GM19240 (cell line): ENCODE results near the gene GATC.
"Not testable (repeated sequence)": the region's sequence is repeated elsewhere in the genome, so short reads cannot be mapped to it uniquely, and the experiment has no call there.

Experiments used
- DNase-seq: peaks from one replicate; pipeline ENCODE4 v3.0.0; 2011; ENCODE audit warnings: low spot score; ENCODE audit not compliant: insufficient read length

Gene GATC

GRCh38 chr12:120469450-120470149 lies 23.4 kb downstream of the GATC start, which contains the start of gene SRSF9:
Gene SRSF9 (minus strand): TSS chr12:120469748. CDS start chr12:120469609, 139 bp downstream.
- peak; percentile 93 for DNase-seq

DNA sequence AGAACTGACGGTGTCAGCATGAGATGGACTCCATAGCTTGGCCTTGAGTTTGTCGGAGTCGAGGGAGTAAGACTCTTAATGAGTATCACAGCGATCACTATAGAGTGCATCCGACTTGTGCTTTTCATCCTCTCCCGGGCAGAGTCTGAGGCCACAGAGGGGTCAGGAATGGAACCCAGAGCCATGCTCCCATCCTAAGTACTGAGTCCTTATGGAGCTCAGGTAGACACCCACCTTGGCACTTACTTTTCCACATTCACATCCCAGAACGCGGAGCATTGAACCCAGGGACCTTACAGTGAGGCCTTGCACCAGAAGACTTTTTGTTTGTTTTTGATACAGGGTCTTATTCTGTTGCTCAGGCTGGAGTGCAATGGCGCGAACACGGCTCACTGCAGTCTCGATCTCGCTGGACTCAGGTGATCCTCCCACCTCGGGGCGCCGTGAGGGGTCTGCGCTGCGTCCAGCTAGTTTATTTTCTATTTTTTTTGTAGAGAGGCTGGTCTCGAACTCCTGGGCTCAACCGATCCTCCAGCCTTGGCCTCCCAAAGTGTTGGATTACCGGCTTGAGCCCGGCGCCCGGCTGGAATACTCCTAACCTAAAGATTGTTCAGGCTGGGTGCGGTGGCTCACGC lies 24.0 kb downstream of the GATC start:
- DNase-seq, result no peak

DNA sequence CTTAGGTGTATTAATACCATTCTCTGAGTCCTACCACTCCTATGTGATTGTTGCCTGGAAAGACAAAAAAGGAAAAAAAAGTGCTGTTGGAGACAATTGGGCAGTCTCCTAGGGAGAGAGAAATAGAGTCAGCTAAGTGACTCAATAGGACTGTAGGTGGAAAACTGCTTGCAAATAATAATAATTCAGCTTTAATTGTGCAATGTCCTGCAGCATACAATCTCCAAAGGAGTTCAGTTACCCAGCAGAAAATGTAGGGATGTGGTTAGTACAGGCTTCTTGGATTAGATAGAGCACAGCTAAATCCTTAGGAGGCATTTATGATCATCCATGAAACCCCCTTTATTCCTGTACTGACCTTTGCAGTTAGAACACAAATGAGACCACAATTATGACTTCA lies 26.3 kb downstream of the GATC start:
- DNase-seq, result no peak

GRCh38 chr12:120473807-120474615 lies 27.8 kb downstream of the GATC start:
- no peak for DNase-seq

GRCh38 chr12:120474616-120474960 lies 28.3 kb downstream of the GATC start:
- no peak for DNase-seq

DNA sequence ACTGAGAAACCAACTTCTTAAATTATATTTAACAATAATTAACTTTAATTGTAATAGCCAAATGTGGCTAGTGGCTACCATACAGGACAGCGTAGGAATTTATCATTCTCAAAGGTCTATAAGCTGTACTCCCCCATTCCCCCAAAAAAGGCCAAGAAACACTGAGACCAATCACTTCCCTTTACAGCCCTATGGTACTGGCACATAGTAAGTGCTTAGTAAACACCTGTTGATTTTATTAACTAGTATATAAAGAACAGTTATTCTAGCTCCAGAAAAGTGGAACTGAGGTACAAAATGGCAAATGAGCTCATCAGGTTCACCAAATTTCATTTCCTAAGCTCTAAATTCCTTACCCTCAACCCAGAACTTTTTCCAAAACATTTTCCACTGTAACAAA lies 29.4 kb downstream of the GATC start:
- no peak for DNase-seq

DNA sequence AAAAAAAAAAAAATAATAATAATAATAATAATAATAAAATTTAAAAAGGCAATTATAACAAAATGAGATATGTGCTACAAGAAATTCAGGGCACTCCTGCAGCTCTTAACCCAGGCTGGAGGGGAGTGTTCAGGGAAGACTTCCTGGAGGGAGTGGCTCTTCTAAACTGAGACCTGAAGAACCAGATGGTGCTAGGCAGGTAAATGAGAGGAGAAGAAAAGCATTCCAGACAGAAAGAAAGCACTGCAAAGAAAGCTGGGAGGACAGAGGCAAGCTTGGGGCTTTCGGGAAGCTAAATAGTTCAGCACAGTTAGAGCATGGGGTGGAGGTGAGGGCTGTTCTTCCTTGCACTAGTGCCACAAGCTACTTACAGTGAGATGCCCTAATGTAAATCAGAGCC lies 33.2 kb downstream of the GATC start:
- no peak for DNase-seq

- no peak for DNase-seq
Observed at GRCh38 chr12:120480211-120480610, 34.0 kb downstream of the GATC start.

DNA sequence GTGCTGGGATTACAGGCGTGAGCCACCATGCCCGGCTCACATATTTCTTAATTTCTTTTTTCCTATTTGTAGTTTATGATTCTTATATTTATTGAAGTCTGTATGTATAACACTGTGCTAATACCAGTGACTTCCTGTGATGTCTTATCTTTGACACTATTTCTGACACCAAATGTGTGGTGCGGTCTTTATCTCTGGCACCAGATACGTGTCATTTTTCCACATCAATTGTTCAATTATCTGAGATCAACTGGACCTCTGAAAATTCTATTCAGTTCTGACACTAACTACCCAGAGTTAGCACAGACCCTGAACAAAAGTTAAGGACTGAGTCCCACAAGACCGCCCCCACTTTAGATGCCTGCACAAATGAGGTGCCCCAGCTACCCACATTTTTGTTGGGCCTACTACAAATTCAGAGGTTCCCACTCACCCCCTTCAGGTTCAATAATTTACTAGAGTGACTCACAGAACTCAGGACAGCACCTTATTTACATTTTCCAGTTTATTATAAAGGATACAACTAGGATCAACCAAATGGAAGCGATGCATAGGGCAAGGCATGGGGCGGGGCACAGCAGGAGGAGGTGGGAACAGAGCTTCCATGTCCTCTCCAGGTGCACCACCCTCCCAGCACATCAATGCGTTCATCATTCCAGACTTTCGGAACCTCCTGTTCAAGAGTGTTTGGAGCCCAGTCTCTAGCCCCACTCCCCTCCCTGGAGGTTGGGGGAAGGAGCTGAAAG lies 35.0 kb downstream of the GATC start:
- no peak for DNase-seq

DNA sequence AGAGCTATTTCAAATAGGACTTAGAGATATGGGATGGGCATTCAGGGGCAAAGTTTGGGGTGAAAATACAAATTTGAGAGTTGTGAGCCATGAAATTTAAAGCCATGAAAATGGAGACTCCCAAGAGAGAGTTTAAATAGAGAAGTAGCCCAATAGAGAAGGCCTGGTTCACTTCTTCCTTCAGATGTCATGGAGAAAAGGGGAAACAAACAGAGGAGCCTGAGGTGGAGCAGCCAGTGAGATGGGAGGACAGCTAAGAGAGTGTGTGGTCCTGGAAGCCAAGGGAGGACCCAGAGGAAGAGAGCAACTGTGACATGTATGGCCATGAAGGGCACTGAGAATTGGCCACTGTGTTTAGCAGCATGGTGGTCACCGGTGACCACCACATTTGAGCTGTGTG lies 37.4 kb downstream of the GATC start:
- DNase-seq, result no peak

GRCh38 chr12:120485961-120486881 lies 40.0 kb downstream of the GATC start:
- DNase-seq, result no peak

DNA sequence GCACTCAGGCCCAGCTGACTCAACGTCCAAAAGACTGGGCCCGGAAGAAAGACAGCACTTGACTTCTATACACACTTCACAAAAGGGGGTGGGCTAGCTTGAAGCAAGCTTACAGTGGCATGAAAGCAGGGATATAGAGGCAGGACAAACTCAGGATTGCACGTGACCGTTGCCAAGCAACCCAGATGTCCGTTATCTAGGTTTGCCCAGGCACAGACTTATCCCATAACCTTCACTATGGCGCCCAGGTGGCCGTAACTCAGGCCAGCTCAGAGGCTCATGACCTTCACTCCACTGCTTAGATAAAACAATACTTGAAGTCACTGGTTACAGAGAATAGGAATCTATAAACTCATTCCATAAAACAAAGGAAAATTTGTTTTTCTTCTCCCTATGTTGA lies 41.3 kb downstream of the GATC start:
- not testable (repeated sequence) for DNase-seq

DNA sequence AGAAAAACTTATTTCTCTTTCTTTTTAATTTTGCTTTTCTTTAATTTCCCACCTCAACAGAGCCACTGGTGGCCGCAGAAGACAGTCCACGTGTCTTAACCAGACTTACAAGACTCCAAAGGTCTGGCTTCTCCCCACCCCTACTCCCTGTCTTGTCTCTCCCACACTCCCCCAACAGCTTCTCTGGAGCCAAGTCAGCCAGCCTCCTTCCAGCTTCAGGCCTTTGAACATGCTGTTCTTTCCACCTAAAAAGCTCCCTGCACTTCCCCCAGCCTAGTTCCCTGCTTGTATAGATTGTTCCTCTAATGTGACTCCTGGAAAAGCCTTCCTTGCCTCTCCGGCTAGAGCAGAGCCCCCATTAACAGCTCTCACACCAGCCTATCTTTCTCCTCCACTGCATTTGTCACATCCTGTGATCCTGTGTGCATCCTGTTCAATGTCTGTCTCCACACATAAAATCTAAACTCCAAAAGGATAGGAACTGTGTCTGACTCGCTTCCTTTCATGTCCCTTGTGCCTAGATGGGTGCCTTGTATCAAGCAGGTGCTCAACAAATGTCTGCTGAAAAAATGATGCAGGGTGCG lies 41.9 kb downstream of the GATC start:
- DNase-seq, result no peak

DNA sequence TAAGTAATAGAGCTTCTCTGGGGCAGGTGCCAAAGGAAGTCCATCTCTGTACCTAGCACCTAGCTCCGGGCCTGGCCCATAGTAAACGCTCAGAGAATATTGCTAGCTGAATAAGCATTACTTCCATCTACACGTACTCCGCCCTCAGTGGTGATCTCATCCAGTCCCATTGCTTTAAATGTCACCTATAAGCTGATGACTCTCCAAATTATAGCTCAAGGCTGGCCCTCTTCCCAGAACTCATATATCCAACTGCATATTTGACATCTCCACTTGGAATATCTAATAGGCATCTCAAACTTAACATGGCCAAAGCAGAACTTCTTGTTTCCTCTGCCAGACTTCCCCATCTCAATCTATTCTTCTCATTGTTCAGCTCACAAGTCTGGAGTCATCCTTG lies 42.8 kb downstream of the GATC start:
- DNase-seq, result no peak

GRCh38 chr12:120490325-120490724 lies 44.1 kb downstream of the GATC start:
- no peak for DNase-seq

DNA sequence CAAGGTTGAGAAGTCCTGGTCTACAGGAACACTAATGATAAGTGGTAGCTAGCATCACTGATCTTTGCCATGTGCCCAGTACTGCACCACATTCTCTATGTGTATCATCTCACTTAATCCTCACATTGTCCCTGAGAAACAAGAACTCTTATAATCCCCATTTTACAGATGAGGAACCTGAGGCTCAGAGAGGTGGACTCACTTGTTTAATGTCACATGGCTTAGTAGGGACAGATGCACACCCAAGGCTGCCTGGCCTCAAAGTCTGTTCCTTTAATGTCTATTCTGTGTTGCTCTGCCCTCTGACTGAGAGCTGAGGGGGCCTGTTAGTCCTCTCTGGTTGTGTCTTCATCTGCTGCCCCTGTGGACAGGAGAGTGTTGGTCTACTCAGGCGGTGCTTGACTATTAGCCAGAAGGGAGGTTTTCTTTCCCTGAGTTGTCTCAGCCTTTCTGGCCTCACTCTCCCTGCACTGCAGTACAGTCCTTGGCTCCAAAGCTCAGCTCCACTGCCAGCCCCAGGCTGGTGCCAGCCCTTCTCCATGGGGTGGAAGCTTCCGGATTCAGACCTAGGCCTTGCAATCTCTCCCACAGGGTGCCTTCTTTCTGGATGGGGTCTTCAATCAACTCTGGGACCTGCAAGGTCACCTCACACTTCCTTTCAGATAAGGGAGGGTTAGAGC lies 44.7 kb downstream of the GATC start:
- no peak for DNase-seq

GRCh38 chr12:120495186-120495730 lies 49.0 kb downstream of the GATC start:
- no peak for DNase-seq

GRCh38 chr12:120495731-120496412 lies 49.6 kb downstream of the GATC start, which contains the start of gene DYNLL1:
Gene DYNLL1 (plus strand): TSS chr12:120496113. CDS start chr12:120496422, 309 bp downstream.
- peak; percentile 89 for DNase-seq
